A673 (cell line): ENCODE data around the gene RNASE7. TPM values are rescaled to one million over a fixed set of nuclear protein-coding genes. Genes with fewer than 3 reads are reported as not detected.

Experiments
- BruUV-seq: library from RNA; stranded (reverse); fragments of 400-500 nt; replicated peaks from 2 replicates; lab custom pipeline; 2021; lab: Mats Ljungman, UMichigan
- CTCF ChIA-PET: fragments of 300-600 bp; sonication (Branson Sonifier 250); formaldehyde crosslinking; loops from one replicate; lab custom pipeline; 2022; ENCODE audit warnings: antibody characterized with exemption; lab: Charles Lee
- POLR2A ChIA-PET: fragments of 300-600 bp; sonication (Branson Sonifier 250); formaldehyde crosslinking; loops from one replicate; lab custom pipeline; 2022; ENCODE audit warnings: antibody characterized with exemption; ENCODE audit not compliant: low non-redundant PET; lab: Charles Lee
- DNase-seq: peaks from one replicate; pipeline ENCODE4 v3.0.0-alpha.2; 2015; ENCODE audit warnings: low spot score
- H3K27ac ChIP-seq: fragments of 200-600 bp; sonication (generic); 2 replicates; pipeline ENCODE4 v1.5.1; 2016; ENCODE audit warnings: mixed run types, low read depth, mild to moderate bottlenecking, mixed read lengths, antibody characterized with exemption, low read length; ENCODE audit not compliant: poor library complexity, severe bottlenecking
- H3K27me3 ChIP-seq: fragments of 200-600 bp; sonication (generic); replicated peaks from 2 replicates; pipeline ENCODE4 v1.6.1; 2017; ENCODE audit warnings: mixed run types, low read depth, mild to moderate bottlenecking, mixed read lengths, antibody characterized with exemption, low read length; ENCODE audit not compliant: insufficient read depth, poor library complexity
- H3K36me3 ChIP-seq: fragments of 200-600 bp; sonication (generic); 2 replicates; pipeline ENCODE4 v1.6.1; 2016; ENCODE audit warnings: mixed run types, mild to moderate bottlenecking, mixed read lengths, antibody characterized with exemption, low read length; ENCODE audit not compliant: insufficient read depth, poor library complexity, severe bottlenecking
- H3K4me1 ChIP-seq: fragments of 200-600 bp; sonication (generic); 2 replicates; pipeline ENCODE4 v1.6.1; 2017; ENCODE audit warnings: mixed run types, mild to moderate bottlenecking, mixed read lengths, antibody characterized with exemption, low read length; ENCODE audit not compliant: insufficient read depth, poor library complexity, severe bottlenecking
- H3K4me3 ChIP-seq: fragments of 200-600 bp; sonication (generic); 2 replicates; pipeline ENCODE4 v1.5.1; 2016; ENCODE audit warnings: low read depth, mixed run types, mild to moderate bottlenecking, mixed read lengths, low read length; ENCODE audit not compliant: poor library complexity, severe bottlenecking
- H3K9me3 ChIP-seq: fragments of 200-600 bp; sonication (generic); 2 replicates; pipeline ENCODE4 v1.6.1; 2016; ENCODE audit warnings: mixed run types, low read depth, mild to moderate bottlenecking, mixed read lengths, antibody characterized with exemption, low read length; ENCODE audit not compliant: poor library complexity, severe bottlenecking
- CTCF ChIP-seq: fragments of 300-800, 200-600 bp; sonication (generic); conservative IDR thresholded peaks from 2 replicates; pipeline ENCODE4 v1.5.1; 2017; ENCODE audit warnings: low read depth, mild to moderate bottlenecking, antibody characterized with exemption, low read length, moderate library complexity, mixed read lengths
- EZH2 ChIP-seq: fragments of 200-600 bp; sonication (generic); IDR thresholded peaks from 2 replicates; pipeline ENCODE4 v1.6.1; 2017; ENCODE audit warnings: borderline replicate concordance, low read depth, mild to moderate bottlenecking, mixed read lengths, antibody characterized with exemption, low read length; ENCODE audit not compliant: poor library complexity, severe bottlenecking
- intact Hi-C: fragments of 100-400 bp; cut with micrococcal nuclease; formaldehyde crosslinking; loops from one replicate; pipeline ENCODE4 v1.10.0; 2022; ENCODE audit not compliant: unreplicated experiment
- total RNA-seq: library from RNA; stranded (reverse); gene quantifications from 2 replicates; pipeline ENCODE4 v1.2.3, GENCODE V29; 2021

RNASE7 gene
- total RNA-seq, 1 experiment from 2014 or later, result not detected

GRCh38 chr14:21018781-21019180 lies 23.4 kb upstream of the RNASE7 start:
- POLR2A ChIA-PET, result no interaction called here
- BruUV-seq, result no TSS peak
- no peak for TF ChIP-seq CTCF
- TF ChIP-seq EZH2, result no peak
- intact Hi-C loops, result loop anchor here (10.0 kb wide), 1 partner anchor 176 kb away; no protein-coding TSS in a partner anchor
- no peaks in the 10 kb centered on the region for H3K4me1 ChIP-seq
- DNase-seq, result no peak
- H3K9me3 ChIP-seq, result no peaks in the 10 kb centered on the region
- H3K27me3 ChIP-seq, result no peaks in the 10 kb centered on the region
- H3K36me3 ChIP-seq, result no peaks in the 10 kb centered on the region
- CTCF ChIA-PET, result no interaction called here
- no peak overlapping the region for H3K27ac ChIP-seq
- no peak overlapping the region for H3K4me3 ChIP-seq

- TF ChIP-seq EZH2 (no peak), CTCF (no peak)
- H3K4me3 ChIP-seq, result no peak overlapping the region
- BruUV-seq, result no TSS peak
- POLR2A ChIA-PET, result no interaction called here
- no peaks in the 10 kb centered on the region for H3K27me3 ChIP-seq
- H3K9me3 ChIP-seq, result no peaks in the 10 kb centered on the region
- no peak overlapping the region for H3K27ac ChIP-seq
- DNase-seq, result no peak
- intact Hi-C loops, result loop anchor here (10.0 kb wide), 1 partner anchor 175 kb away; no protein-coding TSS in a partner anchor
- H3K36me3 ChIP-seq, result no peaks in the 10 kb centered on the region
- CTCF ChIA-PET, result no interaction called here
- H3K4me1 ChIP-seq, result peaks cover 5% of the 10 kb centered on the region
These were observed 22.8 kb upstream of the RNASE7 start for GRCh38 chr14:21019366-21019765.

GRCh38 chr14:21020977-21021545 lies 21.1 kb upstream of the RNASE7 start:
- CTCF ChIA-PET, result no interaction called here
- no peak for TF ChIP-seq CTCF
- no peak for TF ChIP-seq EZH2
- no TSS peak for BruUV-seq
- peaks cover 5% of the 10 kb centered on the region for H3K4me1 ChIP-seq
- H3K9me3 ChIP-seq, result no peaks in the 10 kb centered on the region
- POLR2A ChIA-PET, result no interaction called here
- intact Hi-C loops, result no loop called here
- no peak overlapping the region for H3K27ac ChIP-seq
- DNase-seq, result no peak
- H3K4me3 ChIP-seq, result no peak overlapping the region
- no peaks in the 10 kb centered on the region for H3K36me3 ChIP-seq
- no peaks in the 10 kb centered on the region for H3K27me3 ChIP-seq
